ENCODE measurements around the gene MYBPC2. TPM values are rescaled to one million over a fixed set of nuclear protein-coding genes. Genes with fewer than 3 reads are reported as not detected.

The MYBPC2 gene
- not detected for total RNA-seq

GRCh38 chr19:50432221-50433028, at the start of gene MYBPC2:
MYBPC2 (plus strand) TSS chr19:50432892; CDS start chr19:50432954, 62 bp downstream.
- H3K36me3 ChIP-seq (replicated peaks in 1 of 2; ENCODE audit: insufficient read depth in 1 of 2, low read depth in 2 of 2), result no peaks in the 10 kb centered on the region
- H3K9me3 ChIP-seq, result no peaks in the 10 kb centered on the region
- ATAC-seq, result peak; percentile 16
- peaks cover 0 to 6% of the 10 kb centered on the region in 2 donors for H3K27me3 ChIP-seq
- peak in 2 of 4 donors; percentile 36 to 39 for DNase-seq
- peaks cover 27% of the 10 kb centered on the region for H3K4me1 ChIP-seq
- no peak for TF ChIP-seq CTCF (IDR thresholded peaks at IDR 0.05)
- TF ChIP-seq POLR2A (IDR thresholded peaks at IDR 0.05), result no peak
- intact Hi-C loops (cut with DNase I), result no loop called here
- 4 to 8% methylated on average over 8 to 38 of the region's 40 CpGs for WGBS, 2 donors
- H3K27ac ChIP-seq, result peak within 1 kb of the TSS in 3 of 4 donors; percentile 20 to 81 (median 62)
- peak within 1 kb of the TSS; percentile 15 to 57 for H3K4me3 ChIP-seq

GRCh38 chr19:50383001-50383851, 49.5 kb upstream of the MYBPC2 start:
- peak in 1 of 4 donors; percentile 37 for DNase-seq
- 41 to 49% methylated on average over 21 of the region's 21 CpGs for WGBS, 2 donors
- intact Hi-C loops (cut with DNase I), result no loop called here

GRCh38 chr19:50383852-50384684, 48.6 kb upstream of the MYBPC2 start, which contains the start of gene POLD1:
POLD1 (plus strand) TSS chr19:50384347; CDS start chr19:50398852, 14,505 bp downstream.
- peak within 1 kb of the TSS; percentile 48 to 53 for H3K4me3 ChIP-seq
- no peaks in the 10 kb centered on the region for H3K9me3 ChIP-seq
- peak within 1 kb of the TSS; percentile 66 to 86 (median 74) for H3K27ac ChIP-seq
- H3K27me3 ChIP-seq, result no peaks in the 10 kb centered on the region
- ATAC-seq, result peak; percentile 96
- intact Hi-C loops (cut with DNase I), result no loop called here
- TF ChIP-seq CTCF (IDR thresholded peaks at IDR 0.05), result peak in 2 of 7 experiments; percentile 2 to 7
- peak in 2 of 3 donors; percentile 57 for TF ChIP-seq POLR2A (IDR thresholded peaks at IDR 0.05)
- peaks cover 0 to 13% of the 10 kb centered on the region in 2 donors for H3K36me3 ChIP-seq (replicated peaks in 1 of 2; ENCODE audit: insufficient read depth in 1 of 2, low read depth in 2 of 2)
- peaks cover 18% of the 10 kb centered on the region for H3K4me1 ChIP-seq
- WGBS, 2 donors, result 0 to 1% methylated on average over 41 to 77 of the region's 78 CpGs
- peak; percentile 99 to 100 (median 100) for DNase-seq

More at GRCh38 chr19:50383001-50383851, 49.5 kb upstream of the MYBPC2 start:
- ATAC-seq, result no peak
- H3K27me3 ChIP-seq, result no peaks in the 10 kb centered on the region
- no peak for TF ChIP-seq CTCF (IDR thresholded peaks at IDR 0.05)
- no peak for TF ChIP-seq POLR2A (IDR thresholded peaks at IDR 0.05)
- H3K27ac ChIP-seq, result peak overlapping the region; percentile 66 to 86 (median 74)
- no peaks in the 10 kb centered on the region for H3K9me3 ChIP-seq
- peaks cover 18% of the 10 kb centered on the region for H3K4me1 ChIP-seq
- no peak overlapping the region for H3K4me3 ChIP-seq
- H3K36me3 ChIP-seq (replicated peaks in 1 of 2; ENCODE audit: insufficient read depth in 1 of 2, low read depth in 2 of 2), result peaks cover 0 to 19% of the 10 kb centered on the region in 2 donors
